Measurements from ENCODE around the gene PHF5A. TPM values are rescaled to one million over a fixed set of nuclear protein-coding genes. Genes with fewer than 3 reads are reported as not detected.
"Not testable (repeated sequence)": the region's sequence is repeated elsewhere in the genome, so short reads cannot be mapped to it uniquely, and the experiment has no call there.

The PHF5A gene
- total and polyA plus RNA-seq, 2 of the 8 experiments (the other 6 are each of a cell fraction or from before 2014, with no cell fraction given) = 119 to 135 TPM

GRCh38 chr22:41434361-41435003, 34.0 kb downstream of the PHF5A start:
- H3K23ac ChIP-seq (ENCODE audit: insufficient read length); H2BK120ac ChIP-seq (replicated peaks; ENCODE audit: low read depth, low read length); H3K4ac ChIP-seq (replicated peaks; ENCODE audit: insufficient read length, low read depth, low read length); FAIRE-seq; H3K18ac ChIP-seq (ENCODE audit: extremely low read depth, low read length); H2BK15ac ChIP-seq (ENCODE audit: low read length); H3K4me2 ChIP-seq (ENCODE audit: insufficient read depth in 1 of 2, low read depth in 2 of 2, low read length in 2 of 2); H2BK5ac ChIP-seq (ENCODE audit: low read depth, low read length); H3K56ac ChIP-seq (replicated peaks; ENCODE audit: insufficient read length, low read depth, low read length); H3K9me3 ChIP-seq (ENCODE audit: insufficient read depth in 2 of 2, low read depth in 1 of 2, low read length in 1 of 2); DNase-seq (ENCODE audit: low read depth in 1 of 2, low spot score in 2 of 2); H2AK5ac ChIP-seq (ENCODE audit: low read depth, low read length); H3K23me2 ChIP-seq (ENCODE audit: low read depth, low read length); H4K8ac ChIP-seq (ENCODE audit: extremely low read depth, insufficient read depth, low read length); H3K4me3 ChIP-seq (ENCODE audit: extremely low read depth in 1 of 4, insufficient read depth in 2 of 4, low read depth in 3 of 4, low read length in 4 of 4); H3K9ac ChIP-seq (replicated peaks in 1 of 4; ENCODE audit: extremely low read depth in 1 of 4, low read depth in 3 of 4, low read length in 3 of 4); CTCF ChIA-PET (ENCODE audit: partially characterized antibody); H4K5ac ChIP-seq (ENCODE audit: insufficient read length, low read depth, low read length); H2AFZ ChIP-seq (ENCODE audit: low read length); H4K91ac ChIP-seq (replicated peaks; ENCODE audit: insufficient read length, low read length); H2BK20ac ChIP-seq (ENCODE audit: low read length); H3K27me3 ChIP-seq (replicated peaks in 1 of 4; ENCODE audit: control insufficient read depth in 3 of 4, extremely low read depth in 1 of 4, insufficient read depth in 3 of 4, low read length in 3 of 4); H3K4me1 ChIP-seq (replicated peaks in 1 of 4; ENCODE audit: control insufficient read depth in 3 of 4, insufficient read depth in 4 of 4, low read length in 3 of 4); H3K27ac ChIP-seq (ENCODE audit: low read depth, low read length); H3K14ac ChIP-seq (ENCODE audit: insufficient read length); H2BK12ac ChIP-seq (ENCODE audit: low read depth, low read length): not testable (repeated sequence)
- POLR2A ChIA-PET (ENCODE audit: partially characterized antibody) = interaction anchor here (0.6 to 4.3 kb wide), 3 partner anchors 9 to 22 kb away, joined by 3 to 63 read pairs (median 5); partner anchors contain the start of gene TOB2
- Histone ChIP-seq H3K36me3 (ENCODE audit: control insufficient read depth in 2 of 4, insufficient read depth in 4 of 4, low read length in 3 of 4) (peaks cover 14 to 50% (median 29%) of the 10 kb centered on the region in 4 experiments), H3K79me2 (ENCODE audit: control insufficient read depth in 1 of 2, insufficient read depth in 2 of 2, low read length in 2 of 2) (peaks cover 0 to 37% of the 10 kb centered on the region in 2 experiments; a peak in 2 of 4 replicates), H4K20me1 (replicated peaks in 1 of 2; ENCODE audit: control insufficient read depth in 1 of 2, insufficient read depth in 2 of 2, low read length in 2 of 2) (peaks cover 18 to 31% of the 10 kb centered on the region in 2 experiments), H3K79me1 (ENCODE audit: low read depth, low read length) (peaks cover 11% of the 10 kb centered on the region)
- WGBS, 2 experiments (ENCODE audit: extremely low coverage in 1 of 2, insufficient coverage in 1 of 2, insufficient read length in 1 of 2, insufficient replicate concordance in 2 of 2, low coverage in 1 of 2, low lambda C conversion rate in 2 of 2, missing lambda C conversion rate in 1 of 2) = 91% methylated on average over 5 of the region's 5 CpGs; no CpG with 5 or more reads in 1 of the 2 experiments

Measured in H1 (cell line).